H1 (cell line): ENCODE results near the gene POLR2J.
"Not testable (repeated sequence)": the region's sequence is repeated elsewhere in the genome, so short reads cannot be mapped to it uniquely, and the experiment has no call there.

ENCODE experiments used
- EP300 ChIP-seq, 2 experiments: IDR thresholded peaks; 1 replicate in 1 of 2; 2 replicates in 1 of 2; pipeline ENCODE4 v1.6.1; 2011 to 2012; ENCODE audit warnings: low read depth in 2 of 2, low read length in 2 of 2, mild to moderate bottlenecking in 2 of 2, borderline replicate concordance in 1 of 2, inconsistent platforms in 1 of 2, moderate library complexity in 1 of 2
- EZH2 ChIP-seq: fragments of 200-600 bp; sonication (generic); IDR thresholded peaks from 2 replicates; pipeline ENCODE4 v1.7.1; 2012; ENCODE audit warnings: low read depth, mild to moderate bottlenecking, moderate library complexity, low read length, inconsistent platforms; ENCODE audit not compliant: severe bottlenecking
- FOSL1 ChIP-seq: IDR thresholded peaks from 2 replicates; pipeline ENCODE4 v1.6.1; 2011; ENCODE audit warnings: mild to moderate bottlenecking, low read depth, low read length, moderate library complexity; ENCODE audit not compliant: insufficient read depth
- MAFK ChIP-seq: IDR thresholded peaks from 2 replicates; pipeline ENCODE4 v1.6.1; 2012; ENCODE audit warnings: low read depth, mild to moderate bottlenecking, improper control_type of control experiment, low read length
- NRF1 ChIP-seq: IDR thresholded peaks from 2 replicates; pipeline ENCODE4 v1.6.1; 2011; ENCODE audit warnings: mild to moderate bottlenecking, low read depth, low read length, improper control_type of control experiment
- POLR2A ChIP-seq, 2 experiments: IDR thresholded peaks; 1 replicate in 1 of 2; 2 replicates in 1 of 2; pipeline ENCODE4 v1.6.1; 2011; ENCODE audit warnings: low read depth in 2 of 2, low read length in 2 of 2, mild to moderate bottlenecking in 2 of 2; ENCODE audit errors: control extremely low read depth in 1 of 2
- RFX5 ChIP-seq: IDR thresholded peaks from 2 replicates; pipeline ENCODE4 v1.6.1; 2011; ENCODE audit warnings: low read depth, low read length, improper control_type of control experiment, borderline replicate concordance
- SUZ12 ChIP-seq: fragments of 200-600 bp; sonication (generic); IDR thresholded peaks from 2 replicates; pipeline ENCODE4 v1.6.1; 2012; ENCODE audit warnings: mild to moderate bottlenecking, inconsistent platforms, low read length, moderate library complexity, mixed read lengths
- TF ChIP-seq, protein P1 (sequence below), 3 experiments: IDR thresholded peaks; 1 replicate in 2 of 3; 2 replicates in 1 of 3; pipeline versions ENCODE4 v1.5.1 to v1.6.1; 2011; ENCODE audit warnings: low read length in 3 of 3, mild to moderate bottlenecking in 3 of 3, inconsistent platforms in 2 of 3, low read depth in 1 of 3, moderate library complexity in 1 of 3; ENCODE audit not compliant: insufficient read depth in 1 of 3; ENCODE audit errors: control extremely low read depth in 1 of 3
- TF ChIP-seq, protein P2 (sequence below): IDR thresholded peaks from 2 replicates; pipeline ENCODE4 v1.6.1; 2012; ENCODE audit warnings: inconsistent platforms

DNA sequence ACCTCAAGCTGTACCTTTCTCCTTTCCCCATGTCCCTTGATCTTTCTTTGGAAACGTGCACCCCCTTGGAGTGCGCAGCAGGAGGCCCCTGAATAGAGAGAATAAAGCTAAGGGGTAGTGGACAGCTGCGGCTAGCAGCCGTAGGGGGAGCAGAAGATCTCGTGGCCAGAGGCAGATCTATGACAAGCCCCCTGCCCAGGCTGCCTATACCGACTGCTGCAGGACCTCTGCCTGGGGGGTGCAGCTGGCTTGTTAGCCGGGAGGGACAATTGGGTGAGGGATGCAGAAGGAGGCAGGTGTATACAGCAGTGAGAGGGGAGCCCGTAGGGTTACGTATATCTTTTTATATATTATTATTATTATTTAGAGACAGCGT is 475 bp upstream of the POLR2J start:
- not testable (repeated sequence) for TF ChIP-seq SUZ12; POLR2A (IDR thresholded peaks at IDR 0.05; ENCODE audit: control extremely low read depth in 1 of 2, low read depth in 2 of 2, low read length in 2 of 2); EZH2; NRF1; FOSL1; MAFK; EP300 (IDR thresholded peaks at IDR 0.05; ENCODE audit: borderline replicate concordance in 1 of 2, low read depth in 2 of 2, low read length in 2 of 2); RFX5
- TF ChIP-seq, protein P1, sequence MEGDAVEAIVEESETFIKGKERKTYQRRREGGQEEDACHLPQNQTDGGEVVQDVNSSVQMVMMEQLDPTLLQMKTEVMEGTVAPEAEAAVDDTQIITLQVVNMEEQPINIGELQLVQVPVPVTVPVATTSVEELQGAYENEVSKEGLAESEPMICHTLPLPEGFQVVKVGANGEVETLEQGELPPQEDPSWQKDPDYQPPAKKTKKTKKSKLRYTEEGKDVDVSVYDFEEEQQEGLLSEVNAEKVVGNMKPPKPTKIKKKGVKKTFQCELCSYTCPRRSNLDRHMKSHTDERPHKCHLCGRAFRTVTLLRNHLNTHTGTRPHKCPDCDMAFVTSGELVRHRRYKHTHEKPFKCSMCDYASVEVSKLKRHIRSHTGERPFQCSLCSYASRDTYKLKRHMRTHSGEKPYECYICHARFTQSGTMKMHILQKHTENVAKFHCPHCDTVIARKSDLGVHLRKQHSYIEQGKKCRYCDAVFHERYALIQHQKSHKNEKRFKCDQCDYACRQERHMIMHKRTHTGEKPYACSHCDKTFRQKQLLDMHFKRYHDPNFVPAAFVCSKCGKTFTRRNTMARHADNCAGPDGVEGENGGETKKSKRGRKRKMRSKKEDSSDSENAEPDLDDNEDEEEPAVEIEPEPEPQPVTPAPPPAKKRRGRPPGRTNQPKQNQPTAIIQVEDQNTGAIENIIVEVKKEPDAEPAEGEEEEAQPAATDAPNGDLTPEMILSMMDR (IDR thresholded peaks at IDR 0.05; ENCODE audit: control extremely low read depth in 1 of 3, insufficient read depth in 1 of 3, low read depth in 1 of 3, low read length in 3 of 3): not testable (repeated sequence)
- TF ChIP-seq, protein P2, sequence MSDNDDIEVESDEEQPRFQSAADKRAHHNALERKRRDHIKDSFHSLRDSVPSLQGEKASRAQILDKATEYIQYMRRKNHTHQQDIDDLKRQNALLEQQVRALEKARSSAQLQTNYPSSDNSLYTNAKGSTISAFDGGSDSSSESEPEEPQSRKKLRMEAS: not testable (repeated sequence)
